Measurements from ENCODE around the gene PCDHA8.
"Not testable (repeated sequence)": the region's sequence is repeated elsewhere in the genome, so short reads cannot be mapped to it uniquely, and the experiment has no call there.

The PCDHA8 gene

GRCh38 chr5:140829511-140830501 lies 11.2 kb upstream of the PCDHA8 start:
- DNase-seq (ENCODE audit: low read depth) = not testable (repeated sequence)

GRCh38 chr5:140833993-140834392 lies 7.0 kb upstream of the PCDHA8 start, which contains the start of gene PCDHA7:
Gene PCDHA7, plus strand, starts transcription at chr5:140834269. Its CDS starts 115 bp downstream, at chr5:140834384.
- DNase-seq (ENCODE audit: low read depth) = no peak

- DNase-seq (ENCODE audit: low read depth) = not testable (repeated sequence)
These were observed 6.5 kb upstream of the PCDHA8 start for GRCh38 chr5:140834439-140835008.

- DNase-seq (ENCODE audit: low read depth) = no peak
These were observed 5.1 kb upstream of the PCDHA8 start for GRCh38 chr5:140835622-140836510.

- DNase-seq (ENCODE audit: low read depth) = no peak
These were observed 2.1 kb downstream of the PCDHA8 start for GRCh38 chr5:140842798-140843733.

- DNase-seq (ENCODE audit: low read depth) = not testable (repeated sequence)
These were observed 7.4 kb downstream of the PCDHA8 start, which contains the start of gene PCDHA9 for GRCh38 chr5:140848139-140849102. Gene PCDHA9, plus strand, starts transcription at chr5:140848382. Its CDS starts 114 bp downstream, at chr5:140848496.

GRCh38 chr5:140849831-140850634 lies 9.0 kb downstream of the PCDHA8 start:
- not testable (repeated sequence) for DNase-seq (ENCODE audit: low read depth)

- DNase-seq (ENCODE audit: low read depth) = no peak
These were observed 15.0 kb downstream of the PCDHA8 start, which contains the start of gene PCDHA10 for GRCh38 chr5:140855772-140856674. Gene PCDHA10, plus strand, starts transcription at chr5:140855897. Its CDS starts 152 bp downstream, at chr5:140856049.

GRCh38 chr5:140857177-140857986 lies 16.4 kb downstream of the PCDHA8 start:
- DNase-seq (ENCODE audit: low read depth) = no peak

- no peak for DNase-seq (ENCODE audit: low read depth)
These were observed 16.9 kb downstream of the PCDHA8 start for GRCh38 chr5:140857987-140858240.

- no peak for DNase-seq (ENCODE audit: low read depth)
These were observed 21.7 kb downstream of the PCDHA8 start for GRCh38 chr5:140862441-140863295.

GRCh38 chr5:140868721-140869554 lies 28.0 kb downstream of the PCDHA8 start, which contains the start of gene PCDHA11:
Gene PCDHA11, plus strand, starts transcription at chr5:140868957. Its CDS starts 147 bp downstream, at chr5:140869104.
- DNase-seq (ENCODE audit: low read depth) = no peak

- no peak for DNase-seq (ENCODE audit: low read depth)
These were observed 28.5 kb downstream of the PCDHA8 start for GRCh38 chr5:140869555-140869886.

- DNase-seq (ENCODE audit: low read depth) = no peak
These were observed 29.5 kb downstream of the PCDHA8 start for GRCh38 chr5:140870221-140871201.

Measured in CMK (cell line).